Measurements from ENCODE around the gene TMA7B.

TMA7B gene

DNA sequence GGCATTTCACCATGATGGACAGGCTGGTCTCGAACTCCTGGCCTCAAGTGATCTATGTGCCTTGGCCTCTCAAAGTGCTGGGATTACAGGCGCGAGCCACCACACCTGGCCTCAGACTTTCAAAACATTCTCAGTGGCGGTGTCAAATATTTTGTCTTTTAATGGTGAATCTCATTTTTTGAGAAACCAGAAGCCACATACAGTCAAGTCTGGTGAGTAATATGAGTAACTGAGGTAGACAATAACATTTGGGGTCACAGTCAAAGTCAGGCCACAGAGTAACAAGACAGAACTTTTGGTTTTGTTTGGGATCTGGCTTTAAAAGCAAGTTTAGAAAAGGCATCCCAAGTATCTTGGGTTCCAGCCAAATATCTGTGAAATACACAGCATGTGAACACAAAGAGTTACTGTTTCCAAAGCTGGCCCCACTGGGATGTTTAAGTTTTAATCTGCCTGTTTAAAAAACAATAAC, 5.6 kb upstream of the TMA7B start:
- DNase-seq = peak; percentile 62

- no peak for DNase-seq
These were observed 4.5 kb upstream of the TMA7B start for GRCh38 chr22:39955675-39956074.

- DNase-seq = no peak
These were observed 3.1 kb upstream of the TMA7B start for GRCh38 chr22:39956932-39957664.

GRCh38 chr22:39958009-39958711, 2.0 kb upstream of the TMA7B start:
- no peak for DNase-seq

DNA sequence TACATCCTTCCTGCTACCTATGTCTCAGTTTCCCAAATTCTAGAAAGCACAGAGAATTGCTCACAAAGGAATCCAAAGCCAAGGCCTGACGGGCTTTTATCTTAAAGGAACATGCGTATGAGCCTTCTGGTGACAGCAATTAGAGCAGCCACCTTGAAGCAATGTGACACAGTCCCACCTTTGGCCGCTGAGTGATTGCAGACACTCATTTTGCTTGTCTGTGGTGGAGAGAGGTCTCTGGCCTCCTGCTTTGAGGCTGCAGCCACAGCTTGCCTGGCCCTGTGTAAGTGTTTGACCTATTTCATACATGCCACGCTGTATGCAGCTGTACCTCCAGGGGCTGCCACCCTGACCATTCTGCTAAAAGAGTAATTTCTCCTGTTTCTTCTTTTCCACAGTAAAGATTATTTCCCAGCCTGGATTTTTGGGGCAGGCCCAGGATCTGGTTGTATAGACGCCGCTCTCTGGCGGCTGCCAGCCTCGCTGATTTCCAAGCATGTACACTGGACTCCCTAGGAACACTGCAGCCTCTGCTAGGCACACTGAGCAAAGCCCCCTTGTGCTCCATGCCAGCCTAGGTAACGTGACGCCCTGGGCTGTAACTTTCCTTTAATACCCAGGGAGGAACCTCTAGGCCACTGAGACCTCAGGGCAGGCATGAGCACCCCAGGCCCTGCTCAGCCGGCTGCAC, 1.1 kb upstream of the TMA7B start:
- peak; percentile 22 for DNase-seq

GRCh38 chr22:39960791-39961746, 872 bp downstream of the TMA7B start:
- DNase-seq = no peak

GRCh38 chr22:39962071-39962470, 1.9 kb downstream of the TMA7B start:
- DNase-seq = no peak

DNA sequence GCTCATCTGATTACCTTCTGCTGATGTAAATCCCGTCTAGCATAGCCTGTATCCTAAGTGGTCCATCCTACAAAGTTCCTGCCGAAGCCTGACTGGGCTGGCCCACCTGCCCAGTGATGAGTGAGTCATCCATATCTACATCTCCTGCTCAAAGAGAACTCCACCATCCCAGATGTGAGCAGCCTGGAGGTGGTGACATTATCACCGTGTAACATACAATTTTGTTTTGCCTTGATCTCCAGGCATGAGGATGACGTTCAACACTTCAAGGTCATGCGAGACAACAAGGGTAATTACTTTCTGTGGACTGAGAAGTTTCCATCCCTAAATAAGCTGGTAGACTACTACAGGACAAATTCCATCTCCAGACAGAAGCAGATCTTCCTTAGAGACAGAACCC, 5.6 kb downstream of the TMA7B start:
- DNase-seq = no peak

GRCh38 chr22:39966470-39966869, 6.3 kb downstream of the TMA7B start:
- no peak for DNase-seq

DNA sequence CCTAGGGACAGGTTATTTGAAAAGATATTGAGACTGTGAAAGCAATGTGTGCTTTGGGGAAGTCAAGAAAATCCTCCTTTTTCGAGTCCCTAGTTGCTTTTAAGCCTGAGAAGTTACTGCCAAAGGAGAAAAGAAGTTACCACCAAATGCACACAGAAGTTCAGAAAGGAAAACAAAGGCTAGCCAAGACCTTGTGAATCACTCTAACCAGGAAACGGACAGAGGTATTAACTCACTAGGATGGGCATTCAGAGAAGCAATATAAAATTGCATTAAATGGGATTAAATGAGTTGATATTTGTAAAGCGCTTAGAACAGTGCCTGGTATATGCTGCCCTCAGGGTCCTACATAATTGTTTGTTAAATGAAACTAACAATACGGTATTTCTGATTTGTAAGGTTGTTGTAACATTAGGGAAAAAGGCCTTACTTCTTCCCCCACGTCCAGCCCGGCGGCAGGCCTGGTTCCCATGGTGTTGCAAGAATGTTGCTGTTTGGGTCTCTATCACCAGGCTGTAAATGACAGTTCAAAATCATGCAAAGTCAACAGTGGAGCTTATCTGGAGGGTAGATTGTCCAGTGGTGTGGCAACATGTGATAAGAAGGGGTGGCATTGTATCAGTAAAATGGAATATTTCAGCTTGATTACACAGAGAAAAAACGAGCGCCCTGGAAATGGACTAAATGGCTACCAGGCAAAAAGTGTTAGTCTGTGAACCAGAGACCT, 7.1 kb downstream of the TMA7B start:
- no peak for DNase-seq

DNA sequence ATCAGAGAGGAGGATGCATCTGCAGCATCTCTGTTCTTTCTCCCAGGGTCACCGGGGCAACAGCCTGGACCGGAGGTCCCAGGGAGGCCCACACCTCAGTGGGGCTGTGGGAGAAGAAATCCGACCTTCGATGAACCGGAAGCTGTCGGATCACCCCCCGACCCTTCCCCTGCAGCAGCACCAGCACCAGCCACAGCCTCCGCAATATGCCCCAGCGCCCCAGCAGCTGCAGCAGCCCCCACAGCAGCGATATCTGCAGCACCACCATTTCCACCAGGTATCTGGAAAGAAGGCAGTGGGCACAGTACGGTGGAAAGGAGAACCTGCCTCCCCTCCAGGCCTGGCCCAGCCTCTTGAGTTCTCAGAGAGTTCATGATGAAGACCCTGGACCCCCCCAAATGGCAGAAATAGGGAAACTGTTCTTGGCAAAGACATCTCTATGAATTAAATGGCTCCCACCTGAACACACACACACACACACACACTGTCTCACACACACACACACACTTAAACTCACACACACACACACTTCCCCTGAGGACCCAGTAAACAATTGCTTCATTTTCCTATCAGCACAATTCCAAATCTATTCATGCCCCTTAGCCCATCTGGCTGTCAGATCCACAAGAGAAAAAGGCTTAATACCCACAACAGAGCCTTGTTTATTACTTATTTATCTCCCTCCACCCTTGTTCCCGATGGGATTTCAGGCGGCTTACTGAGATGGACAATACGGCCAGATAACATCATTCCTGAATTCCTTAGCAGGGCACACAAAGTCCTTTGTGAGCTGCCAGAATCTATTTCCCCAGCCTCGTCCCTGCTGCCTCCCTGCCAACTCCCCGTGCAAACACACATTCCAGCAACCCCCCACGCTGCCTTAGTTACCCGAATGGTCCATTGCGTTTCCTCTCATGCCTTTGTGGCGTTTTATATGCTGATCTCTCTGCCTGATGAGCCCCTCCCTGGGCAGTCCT, 8.1 kb downstream of the TMA7B start:
- peak; percentile 62 for DNase-seq

GRCh38 chr22:39970742-39971141, 10.5 kb downstream of the TMA7B start:
- no peak for DNase-seq

- DNase-seq = no peak
These were observed 12.4 kb downstream of the TMA7B start for GRCh38 chr22:39972641-39973040.

DNA sequence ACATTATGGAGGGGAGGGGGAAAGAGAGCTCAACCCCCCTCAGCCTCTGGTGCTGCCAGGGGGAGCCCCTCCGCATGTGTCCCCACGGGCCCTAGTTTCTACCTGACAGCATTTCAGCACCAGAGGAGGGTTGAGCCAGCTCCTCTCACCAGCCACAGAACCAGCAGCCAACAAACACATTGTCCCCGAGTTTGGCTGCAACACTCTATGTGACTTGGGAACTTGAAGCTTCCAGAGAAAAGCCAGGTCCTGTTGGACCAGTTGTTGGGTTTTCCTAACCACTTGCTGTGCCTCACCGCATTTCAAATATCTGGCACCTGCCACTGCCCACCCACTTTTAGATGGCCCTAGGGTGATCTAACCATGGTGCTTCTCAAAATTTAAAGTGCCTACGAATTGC, 13.5 kb downstream of the TMA7B start:
- DNase-seq = no peak

DNA sequence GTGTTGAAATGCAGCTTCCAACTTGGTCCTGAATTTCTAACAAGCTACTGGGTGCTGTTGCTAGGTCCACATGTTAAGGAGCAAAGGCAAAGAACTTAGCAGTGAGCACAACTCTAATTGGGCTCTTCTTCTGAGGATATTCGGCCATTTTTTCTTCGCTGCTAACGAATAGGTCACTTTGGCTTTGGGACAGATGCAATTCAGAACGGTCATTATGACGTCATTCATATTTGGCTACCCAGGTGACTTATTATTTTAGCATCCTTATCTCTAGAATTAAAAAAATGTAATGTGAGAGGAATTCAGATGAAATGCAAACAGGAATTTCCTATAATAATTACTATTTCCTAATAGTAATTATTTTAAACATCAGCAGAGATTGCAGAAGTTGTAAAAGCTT, 13.9 kb downstream of the TMA7B start:
- DNase-seq = no peak

- no peak for DNase-seq
These were observed 18.9 kb downstream of the TMA7B start for GRCh38 chr22:39979048-39979447.

DNA sequence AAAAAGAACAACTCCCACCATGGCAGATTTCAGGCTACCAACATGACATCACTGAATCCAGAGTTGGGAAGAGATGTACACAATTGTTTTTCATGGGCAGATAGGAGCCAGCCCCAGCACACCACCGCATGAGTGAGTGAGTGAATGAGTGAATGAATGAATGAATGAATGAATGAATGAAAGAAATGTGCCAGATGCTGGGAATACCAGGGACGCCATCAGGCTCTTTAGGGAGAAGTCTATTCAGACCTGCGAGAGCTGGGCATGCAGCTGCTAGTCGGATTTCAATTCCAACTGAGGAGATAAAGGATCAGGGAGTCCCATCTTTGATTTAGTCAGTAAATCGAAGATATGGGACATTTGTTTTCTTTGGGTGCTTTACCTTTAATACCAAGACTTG, 19.3 kb downstream of the TMA7B start:
- no peak for DNase-seq

DNA sequence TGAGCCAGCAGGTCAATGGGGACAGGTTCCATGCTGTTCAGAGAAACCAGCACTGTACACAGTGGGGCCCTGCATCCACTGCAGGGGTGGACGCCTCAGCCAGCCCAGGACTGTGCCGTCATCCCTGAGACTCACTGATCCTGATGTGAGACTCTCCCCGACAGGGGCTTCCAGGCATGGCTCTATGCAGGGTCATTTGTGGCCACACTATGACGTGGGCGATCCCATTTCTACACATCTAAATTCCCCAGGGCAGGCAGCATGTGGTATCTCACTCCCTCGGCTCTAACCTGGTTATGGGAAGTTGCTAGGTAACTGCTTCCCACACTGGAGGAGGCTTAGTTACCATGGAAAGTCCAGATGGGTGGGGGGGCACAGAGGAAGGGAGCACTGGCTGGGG, 20.4 kb downstream of the TMA7B start:
- no peak for DNase-seq

DNA sequence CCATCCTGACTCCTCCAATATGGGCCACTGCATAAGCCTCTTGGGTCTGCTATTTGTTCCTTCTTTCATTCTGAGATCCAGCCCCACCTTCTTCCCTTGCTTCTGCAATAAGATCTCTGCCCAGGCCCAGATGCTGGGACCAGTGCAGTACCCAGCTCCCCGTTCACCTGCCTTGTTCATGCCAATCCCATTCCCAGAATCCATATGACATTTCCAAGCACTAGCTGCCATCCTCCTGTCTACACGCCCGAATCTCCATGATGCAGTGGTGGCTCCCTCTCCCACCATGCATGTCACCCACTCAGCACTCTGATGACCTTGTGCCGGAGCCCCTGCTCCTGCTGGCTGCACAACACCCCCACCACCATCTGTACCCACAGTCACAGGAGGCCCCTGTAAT, 23.1 kb downstream of the TMA7B start:
- DNase-seq = no peak

GRCh38 chr22:39984006-39984405, 23.8 kb downstream of the TMA7B start:
- DNase-seq = no peak

DNA sequence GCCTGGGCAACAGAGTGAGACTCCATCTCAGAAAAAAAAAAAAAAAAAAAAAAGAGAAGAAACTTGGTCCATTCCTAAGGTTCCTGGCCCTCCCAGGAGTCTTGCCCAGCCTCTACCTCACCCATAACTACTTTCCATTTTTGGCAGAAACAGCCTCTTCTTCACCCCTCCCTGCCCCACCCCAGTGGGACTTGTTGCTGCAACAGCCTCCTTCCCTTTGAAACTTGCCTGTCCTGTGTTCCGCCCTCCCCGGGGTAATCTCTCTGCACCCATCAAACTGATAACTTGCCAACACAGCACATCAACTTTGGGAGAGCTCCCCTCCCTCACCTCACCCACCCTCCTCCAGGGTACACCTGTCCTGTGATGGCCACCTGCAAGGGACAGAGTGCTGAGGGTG, 24.5 kb downstream of the TMA7B start:
- DNase-seq = no peak
